Transverse colon (tissue), 4 donors: ENCODE data around the gene WFS1. TPM values are rescaled to one million over a fixed set of nuclear protein-coding genes. Genes with fewer than 3 reads are reported as not detected.

Source experiments
- DNase-seq: peaks from one replicate; pipeline ENCODE4 v3.0.0-alpha.2; 2019
- H3K27ac ChIP-seq, 4 donors: fragments of 200-600 bp; sonication (generic); 2 replicates each; pipeline ENCODE4 v1.5.1; 2016 to 2018; ENCODE audit warnings: inconsistent platforms in 4 of 4
- H3K27me3 ChIP-seq: fragments of 200-600 bp; sonication (generic); 2 replicates; pipeline ENCODE4 v1.5.1; 2017; ENCODE audit warnings: inconsistent platforms
- H3K36me3 ChIP-seq, 4 donors: fragments of 200-600 bp; sonication (generic); 2 replicates each; pipeline ENCODE4 v1.5.1; 2017 to 2019; ENCODE audit warnings: inconsistent platforms in 4 of 4
- H3K4me1 ChIP-seq, 4 donors: fragments of 200-600 bp; sonication (generic); 2 replicates each; pipeline ENCODE4 v1.5.1; 2017 to 2020; ENCODE audit warnings: inconsistent platforms in 4 of 4
- H3K4me3 ChIP-seq, 4 donors: fragments of 200-600 bp; sonication (generic); 1 replicate in 1 of 4; 2 replicates in 3 of 4; pipeline versions ENCODE4 v1.5.1 to v1.6.1; 2017 to 2019; ENCODE audit warnings: inconsistent platforms in 4 of 4
- H3K9me3 ChIP-seq, 2 donors: fragments of 200-600 bp; sonication (generic); 2 replicates each; pipeline ENCODE4 v1.5.1; 2017 to 2019; ENCODE audit warnings: inconsistent platforms in 2 of 2
- CTCF ChIP-seq, 5 experiments: fragments of 200-600 bp in 3 of 5; fragments of 450-650 bp in 2 of 5; sonication (generic) in 3 of 5; IDR thresholded peaks; 1 replicate in 2 of 5; 2 replicates in 3 of 5; pipeline ENCODE4 v1.5.1; 2016 to 2017; ENCODE audit warnings: antibody characterized with exemption in 5 of 5, inconsistent platforms in 3 of 5, mild to moderate bottlenecking in 2 of 5, moderate library complexity in 1 of 5
- EP300 ChIP-seq: sonication (generic); formaldehyde crosslinking; IDR thresholded peaks from one replicate; pipeline ENCODE4 v1.6.1; 2017; ENCODE audit warnings: antibody characterized with exemption, low read depth
- POLR2A ChIP-seq: fragments of 450-650 bp; IDR thresholded peaks from one replicate; pipeline ENCODE4 v1.6.1; 2016; ENCODE audit warnings: antibody characterized with exemption, mild to moderate bottlenecking, moderate library complexity
- POLR2AphosphoS5 ChIP-seq, 3 donors: sonication (generic); formaldehyde crosslinking; IDR thresholded peaks; one replicate each; pipeline ENCODE4 v1.6.1; 2016; ENCODE audit warnings: antibody characterized with exemption in 3 of 3
- WGBS, 2 donors: methylation state at CpG; one replicate each; pipeline ENCODE4 v1.1.5; 2018; ENCODE audit warnings: low coverage in 1 of 2; 5-methylcytosine and 5-hydroxymethylcytosine counted together
- in situ Hi-C, 4 donors: fragments of 200-750 bp; cut with MboI; loops; one replicate each; pipeline versions ENCODE4 v1.15.0 to v1.15.1; 2017; ENCODE audit warnings: low sequenced_read_pairs in 3 of 4, low pct_ligation_motif_present in 1 of 4, low pct_unique_long_range_greater_than_20kb in 1 of 4
- intact Hi-C: fragments of 100-400 bp; cut with DNase I; formaldehyde crosslinking; loops from one replicate; pipeline ENCODE4 v1.15.1; 2023; ENCODE audit warnings: low total_unique reads
- total RNA-seq, 4 donors: library from RNA; depleted of rRNA; stranded (reverse); fragments of >200 nt; gene quantifications; one replicate each; pipeline ENCODE4 v1.1.0, GENCODE V29; 2016

Gene WFS1
- total RNA-seq, 4 donors from 2014 or later, result 11.5 to 23.5 (median 20.8) TPM

- Histone ChIP-seq H3K4me3 (no peak overlapping the region), H3K27ac (no peak overlapping the region), H3K4me1 (no peaks in the 10 kb centered on the region), H3K9me3 (no peaks in the 10 kb centered on the region), H3K27me3 (peaks cover 28% of the 10 kb centered on the region), H3K36me3 (no peaks in the 10 kb centered on the region)
- in situ Hi-C loops, result no loop called here
- no peak for DNase-seq
- TF ChIP-seq EP300 (no peak), POLR2AphosphoS5 (IDR thresholded peaks at IDR 0.05) (no peak), CTCF (IDR thresholded peaks at IDR 0.05) (no peak)
- intact Hi-C loops, result no loop called here
- WGBS, 2 donors, result 62% methylated on average over 12 of the region's 12 CpGs; no CpG with 5 or more reads in 1 of the 2 donors
Observed at GRCh38 chr4:6227412-6228157, 42.1 kb upstream of the WFS1 start.

- no peaks in the 10 kb centered on the region for H3K9me3 ChIP-seq
- TF ChIP-seq EP300 (no peak), POLR2A (no peak), CTCF (IDR thresholded peaks at IDR 0.05) (no peak), POLR2AphosphoS5 (IDR thresholded peaks at IDR 0.05) (no peak)
- in situ Hi-C loops, result no loop called here
- DNase-seq, result no peak
- no peaks in the 10 kb centered on the region for H3K4me1 ChIP-seq
- H3K27ac ChIP-seq, result no peak overlapping the region
- H3K36me3 ChIP-seq, result no peaks in the 10 kb centered on the region
- H3K27me3 ChIP-seq, result peaks cover 19% of the 10 kb centered on the region
- H3K4me3 ChIP-seq, result no peak overlapping the region
- intact Hi-C loops, result no loop called here
- WGBS, 2 donors, result 38 to 80% methylated on average over 2 to 16 of the region's 16 CpGs
Observed at GRCh38 chr4:6228158-6229067, 41.2 kb upstream of the WFS1 start.

GRCh38 chr4:6229095-6229494, 40.6 kb upstream of the WFS1 start:
- peaks cover 14% of the 10 kb centered on the region for H3K27me3 ChIP-seq
- H3K4me1 ChIP-seq, result no peaks in the 10 kb centered on the region
- no peak for TF ChIP-seq POLR2AphosphoS5 (IDR thresholded peaks at IDR 0.05)
- H3K27ac ChIP-seq, result no peak overlapping the region
- H3K9me3 ChIP-seq, result no peaks in the 10 kb centered on the region
- no peak overlapping the region for H3K4me3 ChIP-seq
- no peaks in the 10 kb centered on the region for H3K36me3 ChIP-seq
- DNase-seq, result no peak
- in situ Hi-C loops, result no loop called here
- 13 to 50% methylated on average over 1 to 7 of the region's 7 CpGs for WGBS, 2 donors
- intact Hi-C loops, result no loop called here

- in situ Hi-C loops (no loop called here), intact Hi-C loops (no loop called here)
- peaks cover 9% of the 10 kb centered on the region for H3K27me3 ChIP-seq
- no peaks in the 10 kb centered on the region for H3K4me1 ChIP-seq
- no peaks in the 10 kb centered on the region for H3K36me3 ChIP-seq
- no peaks in the 10 kb centered on the region for H3K9me3 ChIP-seq
- no peak overlapping the region for H3K4me3 ChIP-seq
- WGBS, 2 donors, result 69% methylated on average over 18 of the region's 18 CpGs; no CpG with 5 or more reads in 1 of the 2 donors
- DNase-seq, result no peak
- TF ChIP-seq CTCF (IDR thresholded peaks at IDR 0.05), result no peak
- no peak for TF ChIP-seq EP300
- TF ChIP-seq POLR2A, result no peak
- no peak for TF ChIP-seq POLR2AphosphoS5 (IDR thresholded peaks at IDR 0.05)
- H3K27ac ChIP-seq, result no peak overlapping the region
Observed at GRCh38 chr4:6229671-6230501, 39.8 kb upstream of the WFS1 start.
